HEK293T (cell line): ENCODE measurements around the gene BICD1.

Experiments
- CTCF ChIA-PET: fragments of 350-600 bp; formaldehyde crosslinking; extraction: SDS; loops from one replicate; lab custom pipeline; 2021; ENCODE audit warnings: antibody characterized with exemption, inconsistent platforms; lab: Yijun Ruan, JAX
- POLR2A ChIA-PET: fragments of 350-600 bp; formaldehyde crosslinking; extraction: SDS; loops from one replicate; lab custom pipeline; 2020; ENCODE audit warnings: antibody characterized with exemption, inconsistent platforms; lab: Yijun Ruan, JAX
- DNase-seq: peaks from one replicate; pipeline ENCODE4 v3.0.0; 2012; ENCODE audit warnings: mixed read lengths; ENCODE audit errors: extremely low spot score
- ARNT ChIP-seq: fragments of 450-650 bp; IDR thresholded peaks from 2 replicates; pipeline ENCODE4 v1.6.1; 2017; ENCODE audit warnings: mild to moderate bottlenecking
- BHLHE40 ChIP-seq: fragments of 450-650 bp; IDR thresholded peaks from 2 replicates; pipeline ENCODE4 v1.6.1; 2016; ENCODE audit warnings: mild to moderate bottlenecking, moderate library complexity, borderline replicate concordance
- CTBP1 ChIP-seq: fragments of 450-650 bp; IDR thresholded peaks from 2 replicates; pipeline ENCODE4 v1.6.1; 2016; ENCODE audit warnings: borderline replicate concordance
- ELF4 ChIP-seq: fragments of 450-650 bp; IDR thresholded peaks from 2 replicates; pipeline ENCODE4 v1.6.1; 2017; ENCODE audit warnings: antibody characterized with exemption
- FOXA1 ChIP-seq: fragments of 450-650 bp; IDR thresholded peaks from 2 replicates; pipeline ENCODE4 v1.6.1; 2016; ENCODE audit warnings: mild to moderate bottlenecking
- FOXK2 ChIP-seq: fragments of 450-650 bp; IDR thresholded peaks from 2 replicates; pipeline ENCODE4 v1.6.1; 2016; ENCODE audit warnings: mild to moderate bottlenecking
- FOXM1 ChIP-seq: fragments of 450-650 bp; IDR thresholded peaks from 2 replicates; pipeline ENCODE4 v1.6.1; 2017; ENCODE audit warnings: mild to moderate bottlenecking, borderline replicate concordance
- HDGF ChIP-seq: fragments of 450-650 bp; IDR thresholded peaks from 2 replicates; pipeline ENCODE4 v1.6.1; 2017; ENCODE audit warnings: antibody characterized with exemption, borderline replicate concordance
- L3MBTL2 ChIP-seq: fragments of 450-650 bp; conservative IDR thresholded peaks from 2 replicates; pipeline ENCODE4 v1.6.1; 2016; ENCODE audit warnings: mild to moderate bottlenecking
- LEF1 ChIP-seq: fragments of 450-650 bp; IDR thresholded peaks from 2 replicates; pipeline ENCODE4 v1.6.1; 2017; ENCODE audit warnings: mild to moderate bottlenecking, borderline replicate concordance
- NFRKB ChIP-seq: fragments of 450-650 bp; IDR thresholded peaks from 2 replicates; pipeline ENCODE4 v1.6.1; 2016; ENCODE audit warnings: mild to moderate bottlenecking, moderate library complexity
- PKNOX1 ChIP-seq: fragments of 450-650 bp; IDR thresholded peaks from 2 replicates; pipeline ENCODE4 v1.6.1; 2016
- SP1 ChIP-seq: fragments of 450-650 bp; IDR thresholded peaks from 2 replicates; pipeline ENCODE4 v1.6.1; 2017
- SUZ12 ChIP-seq: fragments of 450-650 bp; IDR thresholded peaks from 2 replicates; pipeline ENCODE4 v1.6.1; 2016; ENCODE audit warnings: mild to moderate bottlenecking
- TARDBP ChIP-seq: fragments of 450-650 bp; IDR thresholded peaks from 2 replicates; pipeline ENCODE4 v1.6.1; 2016
- ZNF384 ChIP-seq: fragments of 450-650 bp; IDR thresholded peaks from 2 replicates; pipeline ENCODE4 v1.6.1; 2016

The BICD1 gene

GRCh38 chr12:32402170-32402569 is 295.5 kb downstream of the BICD1 start:
- CTCF ChIA-PET: no interaction called here
- POLR2A ChIA-PET: no interaction called here
- no peak for DNase-seq
- no peak for TF ChIP-seq LEF1
- no peak for TF ChIP-seq PKNOX1
- no peak for TF ChIP-seq NFRKB
- no peak for TF ChIP-seq FOXK2

GRCh38 chr12:32402946-32403345 is 296.3 kb downstream of the BICD1 start:
- ChIA-PET POLR2A (interaction anchor here (1.0 kb wide), 1 partner anchor 276 kb away, joined by 5 read pairs; the partner anchor contains the start of gene DNM1L), CTCF (no interaction called here)
- DNase-seq: no peak
- TF ChIP-seq BHLHE40 (no peak), TARDBP (no peak), ARNT (no peak), PKNOX1 (no peak), ZNF384 (no peak), FOXA1 (no peak), L3MBTL2 (no peak), FOXM1 (no peak), NFRKB (no peak), HDGF (no peak), LEF1 (no peak), SUZ12 (no peak), CTBP1 (no peak), SP1 (no peak), ELF4 (no peak), FOXK2 (no peak)

GRCh38 chr12:32407795-32408194 is 301.1 kb downstream of the BICD1 start:
- TF ChIP-seq ZNF384 (no peak), L3MBTL2 (no peak), FOXA1 (no peak), TARDBP (no peak), LEF1 (no peak), ARNT (no peak)
- ChIA-PET POLR2A (no interaction called here), CTCF (interaction anchor here (0.7 kb wide), 1 partner anchor 512 kb away, joined by 3 read pairs; no protein-coding TSS in a partner anchor)
- no peak for DNase-seq

- POLR2A ChIA-PET: no interaction called here
- CTCF ChIA-PET: no interaction called here
- TF ChIP-seq FOXM1 (no peak), ELF4 (no peak), SP1 (no peak), TARDBP (no peak), SUZ12 (no peak), L3MBTL2 (no peak), NFRKB (no peak), ARNT (no peak), ZNF384 (no peak), HDGF (no peak), FOXA1 (no peak), PKNOX1 (no peak)
- DNase-seq: no peak
Measured at GRCh38 chr12:32413412-32413811, 306.8 kb downstream of the BICD1 start.

GRCh38 chr12:32418221-32418620 is 311.6 kb downstream of the BICD1 start:
- CTCF ChIA-PET: interaction anchor here (0.7 kb wide), 1 partner anchor 297 kb away, joined by 4 read pairs; no protein-coding TSS in a partner anchor
- TF ChIP-seq FOXK2 (no peak), CTBP1 (no peak), ARNT (no peak), HDGF (no peak), FOXA1 (no peak), ELF4 (no peak), NFRKB (no peak)
- POLR2A ChIA-PET: no interaction called here
- no peak for DNase-seq

- ChIA-PET POLR2A (no interaction called here), CTCF (no interaction called here)
- TF ChIP-seq CTBP1: no peak
- TF ChIP-seq FOXM1: no peak
- TF ChIP-seq ARNT: no peak
- no peak for TF ChIP-seq LEF1
- TF ChIP-seq BHLHE40: no peak
- no peak for TF ChIP-seq PKNOX1
- TF ChIP-seq L3MBTL2: no peak
- no peak for TF ChIP-seq SP1
- no peak for TF ChIP-seq ELF4
- TF ChIP-seq SUZ12: no peak
- TF ChIP-seq HDGF: no peak
- no peak for TF ChIP-seq NFRKB
- TF ChIP-seq FOXK2: no peak
- no peak for TF ChIP-seq FOXA1
- TF ChIP-seq ZNF384: no peak
- TF ChIP-seq TARDBP: no peak
- DNase-seq: no peak
Measured at GRCh38 chr12:32418903-32419519, 312.4 kb downstream of the BICD1 start.
